HEK293 (cell line): ENCODE data around the gene STXBP3.
A peak's percentile ranks its signal among the peaks of the same experiment; 100 is the strongest.
"Not testable (repeated sequence)": the region's sequence is repeated elsewhere in the genome, so short reads cannot be mapped to it uniquely, and the experiment has no call there.

ENCODE experiments used
- CTCF ChIA-PET: fragments of 350-600 bp; formaldehyde crosslinking; extraction: SDS; loops from one replicate; lab custom pipeline; 2021; ENCODE audit warnings: antibody characterized with exemption; lab: Yijun Ruan, JAX
- POLR2A ChIA-PET: fragments of 300-600 bp; formaldehyde crosslinking; extraction: SDS; loops from one replicate; lab custom pipeline; 2020; ENCODE audit warnings: antibody characterized with exemption, inconsistent platforms; lab: Yijun Ruan, JAX
- H3K27ac ChIP-seq: fragments of 200-500 bp; sonication (Bioruptor generic); 2 replicates; pipeline ENCODE4 v1.5.1; 2014; ENCODE audit warnings: low read depth, low read length, control low read depth, inconsistent platforms; ENCODE audit errors: extremely low read depth
- H3K36me3 ChIP-seq, 2 experiments: fragments of 200-500 bp in 1 of 2; sonication (Bioruptor generic) in 1 of 2; 1 replicate in 1 of 2; 2 replicates in 1 of 2; pipeline ENCODE4 v1.5.1; 2014 to 2017; ENCODE audit warnings: inconsistent platforms in 2 of 2, low read length in 2 of 2; ENCODE audit not compliant: control insufficient read depth in 2 of 2, insufficient read depth in 1 of 2
- H3K4me1 ChIP-seq: fragments of 200-500 bp; sonication (Bioruptor generic); 2 replicates; pipeline ENCODE4 v1.5.1; 2014; ENCODE audit warnings: mild to moderate bottlenecking, low read length, inconsistent platforms; ENCODE audit not compliant: control insufficient read depth, insufficient read depth
- H3K4me3 ChIP-seq: 2 replicates; pipeline ENCODE4 v1.5.1; 2011; ENCODE audit warnings: low read depth, mild to moderate bottlenecking, control low read depth, low read length, moderate library complexity
- H3K9me3 ChIP-seq: fragments of 200-500 bp; sonication (Bioruptor generic); 2 replicates; pipeline ENCODE4 v1.5.1; 2014; ENCODE audit warnings: low read depth, low read length, inconsistent platforms; ENCODE audit not compliant: control insufficient read depth, insufficient read depth
- AEBP2 ChIP-seq: fragments of 450-650 bp; formaldehyde crosslinking; IDR thresholded peaks from 2 replicates; pipeline ENCODE4 v1.5.1; 2016; ENCODE audit warnings: missing biosample characterization, missing genetic modification characterization, borderline replicate concordance
- KLF1 ChIP-seq: fragments of 450-650 bp; formaldehyde crosslinking; IDR thresholded peaks from 2 replicates; pipeline ENCODE4 v1.5.1; 2016; ENCODE audit warnings: missing biosample characterization, missing genetic modification characterization
- KLF9 ChIP-seq: fragments of 450-650 bp; formaldehyde crosslinking; IDR thresholded peaks from 2 replicates; pipeline ENCODE4 v1.5.1; 2016; ENCODE audit warnings: missing biosample characterization, missing genetic modification characterization, low read depth
- SETDB1 ChIP-seq: IDR thresholded peaks from one replicate; pipeline ENCODE4 v1.6.1; 2017; ENCODE audit warnings: mild to moderate bottlenecking, low read length, moderate library complexity, mixed read lengths; ENCODE audit not compliant: insufficient read length
- ZBTB10 ChIP-seq: fragments of 450-650 bp; formaldehyde crosslinking; IDR thresholded peaks from 2 replicates; pipeline ENCODE4 v1.5.1; 2016; ENCODE audit warnings: missing biosample characterization, missing genetic modification characterization
- ZNF184 ChIP-seq: fragments of 450-650 bp; IDR thresholded peaks from 2 replicates; pipeline ENCODE4 v1.5.1; 2018; ENCODE audit warnings: missing biosample characterization, mild to moderate bottlenecking, missing genetic modification characterization
- ZNF341 ChIP-seq: fragments of 450-650 bp; formaldehyde crosslinking; IDR thresholded peaks from 2 replicates; pipeline ENCODE4; 2016; ENCODE audit warnings: low read depth, missing biosample characterization, missing genetic modification characterization
- ZNF514 ChIP-seq: fragments of 450-650 bp; formaldehyde crosslinking; IDR thresholded peaks from 2 replicates; pipeline ENCODE4 v1.5.1; 2016; ENCODE audit warnings: missing biosample characterization, missing genetic modification characterization
- ZNF521 ChIP-seq: fragments of 450-650 bp; formaldehyde crosslinking; IDR thresholded peaks from 2 replicates; pipeline ENCODE4 v1.5.1; 2017; ENCODE audit warnings: missing biosample characterization, mild to moderate bottlenecking, missing genetic modification characterization
- ZNF560 ChIP-seq: fragments of 450-650 bp; formaldehyde crosslinking; IDR thresholded peaks from 2 replicates; pipeline ENCODE4 v1.5.1; 2017; ENCODE audit warnings: missing biosample characterization, missing genetic modification characterization, borderline replicate concordance
- ZNF585B ChIP-seq: fragments of 450-650 bp; formaldehyde crosslinking; IDR thresholded peaks from 2 replicates; pipeline ENCODE4 v1.5.1; 2016; ENCODE audit warnings: missing biosample characterization, missing genetic modification characterization
- ZXDB ChIP-seq: fragments of 450-650 bp; formaldehyde crosslinking; IDR thresholded peaks from 2 replicates; pipeline ENCODE4 v1.5.1; 2016; ENCODE audit warnings: missing biosample characterization, missing genetic modification characterization
- TF ChIP-seq, protein P1 (sequence below): sonication (generic); formaldehyde crosslinking; IDR thresholded peaks from 2 replicates; pipeline ENCODE4 v1.8.1; 2022; ENCODE audit warnings: mild to moderate bottlenecking, moderate library complexity, missing genetic modification reagents

STXBP3 gene

GRCh38 chr1:108780937-108781574, 34.6 kb downstream of the STXBP3 start:
- peaks cover 3 to 79% of the 10 kb centered on the region in 2 experiments; a peak in 2 of 3 replicates for H3K36me3 ChIP-seq
- ChIA-PET POLR2A (no interaction called here), CTCF (no interaction called here)
- H3K4me3 ChIP-seq: no peak overlapping the region
- H3K27ac ChIP-seq: no peak overlapping the region
- no peaks in the 10 kb centered on the region for H3K9me3 ChIP-seq
- TF ChIP-seq ZNF184 (tag by site-specific recombination) (no peak), KLF1 (tag by site-specific recombination) (no peak), ZNF521 (tag by site-specific recombination) (no peak), AEBP2 (tag by site-specific recombination) (no peak), ZNF341 (no peak), ZBTB10 (tag by site-specific recombination) (no peak), KLF9 (tag by site-specific recombination) (no peak)
- TF ChIP-seq, all 188 proteins: peak for 0
- H3K4me1 ChIP-seq: no peaks in the 10 kb centered on the region

DNA sequence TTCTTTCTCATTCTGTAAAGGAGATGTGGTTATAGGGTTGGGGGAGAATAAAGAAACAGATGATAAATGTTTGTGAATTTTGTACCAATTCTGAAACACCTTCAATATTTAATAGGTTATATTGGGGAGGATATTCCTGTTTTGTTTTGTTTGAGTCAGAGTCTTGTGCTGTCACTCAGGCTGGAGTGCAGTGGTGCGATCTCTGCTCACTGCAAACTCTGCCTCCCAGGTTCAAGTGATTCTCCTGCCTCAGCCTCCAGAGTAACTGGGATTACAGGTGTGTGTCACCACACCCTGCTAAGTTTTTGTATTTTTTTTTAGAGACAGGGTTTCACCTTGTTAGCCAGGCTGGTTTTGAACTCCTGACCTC, 35.1 kb downstream of the STXBP3 start:
- H3K4me3 ChIP-seq, POLR2A ChIA-PET: not testable (repeated sequence)
- H3K36me3 ChIP-seq: peaks cover 3 to 79% of the 10 kb centered on the region in 2 experiments; a peak in 2 of 3 replicates

DNA sequence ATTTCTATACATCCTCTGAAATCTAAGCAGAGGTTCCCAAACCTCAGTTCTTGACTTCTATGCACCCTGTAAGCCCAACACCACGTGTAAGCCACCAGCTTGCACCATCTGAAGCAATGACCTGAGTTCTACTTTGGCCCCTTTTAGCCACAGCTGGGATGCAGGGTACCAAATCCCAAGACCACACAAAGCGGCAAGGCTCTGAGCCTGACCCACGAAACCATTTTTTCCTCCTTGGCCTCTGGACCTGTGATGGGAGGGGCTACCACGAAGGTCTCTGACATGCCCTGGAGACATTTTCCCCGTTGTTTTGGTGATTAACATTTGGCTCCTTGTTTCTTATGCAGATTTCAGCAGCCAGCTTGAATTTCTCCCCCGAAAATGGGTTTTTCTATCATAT, 38.8 kb downstream of the STXBP3 start:
- H3K27ac ChIP-seq: no peak overlapping the region
- POLR2A ChIA-PET: no interaction called here
- TF ChIP-seq ZNF560 (tag by site-specific recombination): no peak
- no peak for TF ChIP-seq ZXDB (tag by site-specific recombination)
- TF ChIP-seq ZNF514 (tag by site-specific recombination): no peak
- TF ChIP-seq SETDB1: peak; percentile 81
- peak; percentile 99 for TF ChIP-seq ZNF585B (tag by site-specific recombination)
- TF ChIP-seq, protein P1, sequence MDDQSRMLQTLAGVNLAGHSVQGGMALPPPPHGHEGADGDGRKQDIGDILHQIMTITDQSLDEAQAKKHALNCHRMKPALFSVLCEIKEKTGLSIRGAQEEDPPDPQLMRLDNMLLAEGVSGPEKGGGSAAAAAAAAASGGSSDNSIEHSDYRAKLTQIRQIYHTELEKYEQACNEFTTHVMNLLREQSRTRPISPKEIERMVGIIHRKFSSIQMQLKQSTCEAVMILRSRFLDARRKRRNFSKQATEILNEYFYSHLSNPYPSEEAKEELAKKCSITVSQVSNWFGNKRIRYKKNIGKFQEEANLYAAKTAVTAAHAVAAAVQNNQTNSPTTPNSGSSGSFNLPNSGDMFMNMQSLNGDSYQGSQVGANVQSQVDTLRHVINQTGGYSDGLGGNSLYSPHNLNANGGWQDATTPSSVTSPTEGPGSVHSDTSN (CRISPR knock-in tag): no peak
- H3K36me3 ChIP-seq: peaks cover 0 to 55% of the 10 kb centered on the region in 2 experiments; a peak in 2 of 3 replicates
- H3K9me3 ChIP-seq: no peaks in the 10 kb centered on the region
- H3K4me3 ChIP-seq: no peak overlapping the region
- H3K4me1 ChIP-seq: no peaks in the 10 kb centered on the region
- CTCF ChIA-PET: no interaction called here

More for the DNA sequence above, 35.1 kb downstream of the STXBP3 start:
- H3K9me3 ChIP-seq, CTCF ChIA-PET, H3K27ac ChIP-seq, H3K4me1 ChIP-seq: not testable (repeated sequence)
